ENCODE results near the gene SLC4A5.

SLC4A5 gene

DNA sequence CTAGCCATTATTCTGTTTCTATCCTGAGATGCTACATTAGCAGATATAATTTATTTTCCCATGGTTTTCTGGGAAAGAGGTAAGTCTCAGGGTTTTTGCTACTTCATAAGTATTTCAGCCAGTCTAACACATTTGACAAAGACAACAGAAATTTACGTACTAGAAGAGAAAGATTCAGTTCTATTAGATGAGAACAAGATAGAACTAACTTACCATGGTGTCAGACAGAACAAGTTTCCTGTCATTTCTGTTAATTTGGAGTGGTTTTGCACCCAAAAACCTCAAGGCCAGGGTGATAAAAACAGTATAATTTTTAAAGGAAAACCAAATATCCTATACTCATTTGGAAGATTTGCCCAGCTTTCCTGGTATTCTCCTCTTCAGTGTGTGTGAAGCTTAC, 15.6 kb downstream of the SLC4A5 start:
- no peak overlapping the region for H3K4me3 ChIP-seq (ENCODE audit: low read length)
- no peaks in the 10 kb centered on the region for H3K27me3 ChIP-seq (ENCODE audit: control insufficient read depth, insufficient read depth, low read length)
- peaks cover 2% of the 10 kb centered on the region for H3K36me3 ChIP-seq (ENCODE audit: control insufficient read depth, insufficient read depth, low read length)
- no peak overlapping the region for H3K27ac ChIP-seq (ENCODE audit: low read depth, low read length)
- no peaks in the 10 kb centered on the region for H3K4me1 ChIP-seq (ENCODE audit: control insufficient read depth, insufficient read depth, low read length)
- no peak overlapping the region for H3K9ac ChIP-seq (ENCODE audit: low read length)

DNA sequence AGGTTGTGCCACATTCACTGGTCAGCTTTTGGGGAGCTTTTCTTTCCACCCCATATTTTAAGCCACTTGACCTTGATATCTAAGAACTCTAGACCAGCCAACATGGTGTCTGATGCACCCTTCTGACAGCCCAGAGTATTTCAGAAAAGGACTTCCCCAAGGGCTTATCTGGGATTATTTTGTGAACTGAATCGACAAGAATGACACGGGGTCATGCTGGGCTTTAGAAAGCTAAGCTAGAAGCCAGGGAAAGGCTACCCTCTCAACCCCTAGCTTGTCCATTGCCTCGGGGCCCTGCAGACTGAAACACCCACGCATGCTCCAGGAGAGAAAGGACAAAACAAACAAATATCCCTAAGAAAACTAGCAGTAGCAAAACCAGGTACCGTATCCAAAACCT, 16.0 kb downstream of the SLC4A5 start:
- H3K9ac ChIP-seq (ENCODE audit: low read length) = no peak overlapping the region
- no peaks in the 10 kb centered on the region for H3K27me3 ChIP-seq (ENCODE audit: control insufficient read depth, insufficient read depth, low read length)
- no peaks in the 10 kb centered on the region for H3K4me1 ChIP-seq (ENCODE audit: control insufficient read depth, insufficient read depth, low read length)
- peaks cover 2% of the 10 kb centered on the region for H3K36me3 ChIP-seq (ENCODE audit: control insufficient read depth, insufficient read depth, low read length)
- H3K4me3 ChIP-seq (ENCODE audit: low read length) = no peak overlapping the region
- no peak overlapping the region for H3K27ac ChIP-seq (ENCODE audit: low read depth, low read length)

DNA sequence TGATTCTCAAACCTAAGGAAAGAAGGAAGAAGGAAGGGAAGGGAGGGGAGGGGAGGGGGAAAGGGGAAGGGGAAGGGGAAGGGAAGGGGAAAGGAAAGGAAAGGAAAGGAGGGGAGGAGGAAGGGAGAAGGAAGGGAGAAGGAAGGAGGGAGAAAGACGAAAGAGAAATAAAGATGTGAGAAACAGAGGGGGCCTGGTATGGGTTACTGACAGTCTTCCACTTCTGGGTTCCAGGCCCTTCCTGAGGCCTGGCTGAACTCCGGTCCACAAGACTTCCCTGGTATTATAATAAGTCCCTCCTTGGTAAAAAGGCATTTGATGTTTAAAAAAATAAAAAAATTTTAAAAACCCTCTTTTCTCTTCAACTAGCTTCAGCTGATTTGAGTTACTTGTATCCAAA, 17.4 kb downstream of the SLC4A5 start:
- no peak overlapping the region for H3K9ac ChIP-seq (ENCODE audit: low read length)
- no peak overlapping the region for H3K4me3 ChIP-seq (ENCODE audit: low read length)
- H3K4me1 ChIP-seq (ENCODE audit: control insufficient read depth, insufficient read depth, low read length) = no peaks in the 10 kb centered on the region
- H3K27me3 ChIP-seq (ENCODE audit: control insufficient read depth, insufficient read depth, low read length) = no peaks in the 10 kb centered on the region
- no peaks in the 10 kb centered on the region for H3K36me3 ChIP-seq (ENCODE audit: control insufficient read depth, insufficient read depth, low read length)
- no peak overlapping the region for H3K27ac ChIP-seq (ENCODE audit: low read depth, low read length)

DNA sequence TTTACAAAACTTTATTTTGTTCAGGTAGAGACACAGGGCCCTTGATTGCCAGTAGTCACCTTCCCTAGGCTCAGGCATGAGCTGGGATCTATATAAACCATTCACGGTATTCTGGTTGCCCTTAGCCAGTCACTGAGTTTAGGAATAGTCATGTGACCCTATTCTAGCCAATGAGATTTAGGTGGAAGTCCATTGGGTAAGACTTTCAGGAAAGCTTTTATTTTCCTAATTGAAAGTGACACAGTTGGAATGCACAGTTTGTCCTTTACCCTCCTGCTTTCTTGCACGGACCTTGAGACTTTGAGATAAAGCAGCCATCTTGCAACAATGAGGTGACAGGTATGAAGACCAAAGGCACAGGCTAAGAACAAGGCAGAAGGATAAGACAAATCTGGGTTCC, 21.5 kb downstream of the SLC4A5 start:
- Histone ChIP-seq H3K27me3 (ENCODE audit: control insufficient read depth, insufficient read depth, low read length) (no peaks in the 10 kb centered on the region), H3K4me3 (ENCODE audit: low read length) (no peak overlapping the region), H3K36me3 (ENCODE audit: control insufficient read depth, insufficient read depth, low read length) (no peaks in the 10 kb centered on the region), H3K27ac (ENCODE audit: low read depth, low read length) (no peak overlapping the region), H3K9ac (ENCODE audit: low read length) (no peak overlapping the region), H3K4me1 (ENCODE audit: control insufficient read depth, insufficient read depth, low read length) (no peaks in the 10 kb centered on the region)

DNA sequence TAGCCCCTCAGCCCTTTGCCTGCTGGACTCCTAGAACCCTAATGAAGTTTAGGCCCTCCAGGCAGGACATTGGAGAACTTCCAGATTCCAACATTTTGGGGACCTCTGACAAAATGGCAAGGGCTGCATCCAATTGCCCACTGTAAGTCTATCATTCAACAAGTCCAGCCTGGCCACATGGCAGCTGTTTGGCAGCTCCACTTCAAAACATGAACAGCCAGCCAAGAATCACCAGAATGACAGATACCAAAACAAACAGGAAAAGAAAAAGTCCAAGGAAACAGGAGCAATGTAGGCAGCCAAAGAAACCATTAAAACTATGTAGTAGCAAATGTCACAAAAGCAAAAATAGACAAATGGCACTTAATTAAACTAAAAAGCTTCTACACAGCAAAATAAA, 25.5 kb downstream of the SLC4A5 start:
- H3K27me3 ChIP-seq (ENCODE audit: control insufficient read depth, insufficient read depth, low read length) = no peaks in the 10 kb centered on the region
- no peaks in the 10 kb centered on the region for H3K36me3 ChIP-seq (ENCODE audit: control insufficient read depth, insufficient read depth, low read length)
- no peak overlapping the region for H3K4me3 ChIP-seq (ENCODE audit: low read length)
- no peak overlapping the region for H3K9ac ChIP-seq (ENCODE audit: low read length)
- H3K4me1 ChIP-seq (ENCODE audit: control insufficient read depth, insufficient read depth, low read length) = no peaks in the 10 kb centered on the region
- no peak overlapping the region for H3K27ac ChIP-seq (ENCODE audit: low read depth, low read length)

DNA sequence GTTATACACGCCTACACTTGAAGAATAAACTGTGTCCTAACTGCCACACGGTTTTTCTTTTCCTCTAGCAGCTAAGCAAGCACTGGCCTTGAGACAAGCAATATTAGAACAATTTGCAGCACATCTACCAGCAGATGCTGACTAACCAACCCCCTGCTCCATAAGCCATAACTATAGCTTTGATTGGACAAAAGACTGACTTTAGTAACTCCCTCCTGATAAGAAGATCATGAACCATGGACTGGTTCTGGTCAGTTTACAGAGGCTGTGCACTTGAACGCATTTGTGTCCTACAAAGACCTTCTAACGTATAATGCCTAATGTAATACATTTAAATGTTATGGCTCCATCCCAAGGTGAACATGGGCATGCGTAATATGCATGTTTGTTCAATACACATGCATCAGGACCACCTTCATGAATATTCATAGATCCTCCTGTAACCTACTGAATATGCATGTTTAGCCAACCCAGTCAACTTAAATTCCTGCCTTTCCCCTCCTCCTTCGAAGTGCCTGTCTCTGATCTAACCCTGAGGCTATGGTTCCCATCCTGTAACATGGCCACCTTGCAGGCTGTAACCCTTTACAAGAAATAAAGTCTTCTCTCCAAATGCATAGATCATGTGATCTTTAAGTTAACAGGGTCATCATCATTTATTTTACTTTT, 26.5 kb downstream of the SLC4A5 start:
- Histone ChIP-seq H3K4me3 (ENCODE audit: low read length) (no peak overlapping the region), H3K27me3 (ENCODE audit: control insufficient read depth, insufficient read depth, low read length) (no peaks in the 10 kb centered on the region), H3K4me1 (ENCODE audit: control insufficient read depth, insufficient read depth, low read length) (no peaks in the 10 kb centered on the region), H3K9ac (ENCODE audit: low read length) (no peak overlapping the region), H3K36me3 (ENCODE audit: control insufficient read depth, insufficient read depth, low read length) (no peaks in the 10 kb centered on the region), H3K27ac (ENCODE audit: low read depth, low read length) (no peak overlapping the region)

DNA sequence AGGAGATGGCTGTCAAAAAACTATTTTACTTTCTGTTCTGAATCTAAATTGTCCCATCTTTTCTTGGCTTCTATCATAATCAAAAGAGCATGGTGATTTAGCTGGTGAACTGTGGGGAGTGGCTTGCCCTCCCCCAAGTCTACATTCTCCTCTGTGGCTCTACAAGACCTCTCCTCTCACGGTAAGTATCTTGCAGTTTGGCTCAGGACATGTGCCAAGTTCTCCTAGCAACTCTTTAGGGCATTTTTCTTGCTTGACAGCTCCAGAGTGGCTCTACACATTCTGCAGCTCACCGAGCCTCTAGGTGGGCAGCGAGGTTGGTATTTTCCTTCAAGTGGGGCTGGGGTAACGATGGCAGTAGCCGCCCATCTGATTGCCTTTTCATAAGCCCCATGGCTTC, 29.1 kb downstream of the SLC4A5 start:
- Histone ChIP-seq H3K27ac (ENCODE audit: low read depth, low read length) (no peak overlapping the region), H3K4me1 (ENCODE audit: control insufficient read depth, insufficient read depth, low read length) (no peaks in the 10 kb centered on the region), H3K9ac (ENCODE audit: low read length) (no peak overlapping the region), H3K36me3 (ENCODE audit: control insufficient read depth, insufficient read depth, low read length) (no peaks in the 10 kb centered on the region), H3K4me3 (ENCODE audit: low read length) (no peak overlapping the region), H3K27me3 (ENCODE audit: control insufficient read depth, insufficient read depth, low read length) (no peaks in the 10 kb centered on the region)

DNA sequence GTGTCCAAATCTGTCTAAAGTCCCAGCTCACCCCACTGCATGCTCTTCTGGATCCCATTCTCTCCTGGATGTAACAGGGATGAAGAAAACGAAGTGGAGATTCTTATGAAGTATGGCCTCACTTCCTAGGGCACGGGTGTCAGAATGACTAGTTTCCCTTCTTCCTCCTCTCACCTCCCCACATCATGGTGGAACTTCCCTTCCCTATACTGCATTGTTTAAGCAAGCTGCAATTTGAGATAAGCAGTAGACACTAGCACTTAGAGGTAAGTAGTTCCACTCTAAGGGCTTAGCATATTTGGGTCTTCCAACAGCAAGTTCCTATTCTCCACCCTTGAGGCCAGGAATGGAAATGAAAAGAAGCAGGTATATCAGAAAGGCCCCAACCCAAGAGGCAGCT, 29.7 kb downstream of the SLC4A5 start:
- no peaks in the 10 kb centered on the region for H3K27me3 ChIP-seq (ENCODE audit: control insufficient read depth, insufficient read depth, low read length)
- H3K36me3 ChIP-seq (ENCODE audit: control insufficient read depth, insufficient read depth, low read length) = no peaks in the 10 kb centered on the region
- no peak overlapping the region for H3K9ac ChIP-seq (ENCODE audit: low read length)
- H3K4me3 ChIP-seq (ENCODE audit: low read length) = no peak overlapping the region
- no peak overlapping the region for H3K27ac ChIP-seq (ENCODE audit: low read depth, low read length)
- no peaks in the 10 kb centered on the region for H3K4me1 ChIP-seq (ENCODE audit: control insufficient read depth, insufficient read depth, low read length)

DNA sequence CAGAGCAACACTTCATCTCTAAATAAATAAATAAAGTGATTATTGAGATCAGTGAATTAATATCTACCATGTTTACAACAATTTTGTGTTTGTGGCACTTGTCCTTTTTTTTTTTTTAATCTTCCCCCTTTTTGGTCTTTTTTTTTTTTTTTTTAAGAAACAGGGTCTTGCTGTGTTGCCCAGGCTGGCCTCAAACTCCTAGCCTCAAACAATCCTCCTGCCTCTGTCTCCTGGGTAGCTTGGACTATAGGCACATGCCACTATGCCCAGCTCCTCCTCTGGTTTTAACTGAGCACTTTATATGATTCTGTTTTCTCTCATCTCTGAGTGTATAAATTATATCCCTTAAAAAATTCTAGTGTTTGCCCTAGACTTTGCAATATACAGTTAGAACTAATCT, 30.3 kb downstream of the SLC4A5 start:
- no peaks in the 10 kb centered on the region for H3K27me3 ChIP-seq (ENCODE audit: control insufficient read depth, insufficient read depth, low read length)
- H3K27ac ChIP-seq (ENCODE audit: low read depth, low read length) = no peak overlapping the region
- no peak overlapping the region for H3K4me3 ChIP-seq (ENCODE audit: low read length)
- no peaks in the 10 kb centered on the region for H3K4me1 ChIP-seq (ENCODE audit: control insufficient read depth, insufficient read depth, low read length)
- H3K9ac ChIP-seq (ENCODE audit: low read length) = no peak overlapping the region
- no peaks in the 10 kb centered on the region for H3K36me3 ChIP-seq (ENCODE audit: control insufficient read depth, insufficient read depth, low read length)

DNA sequence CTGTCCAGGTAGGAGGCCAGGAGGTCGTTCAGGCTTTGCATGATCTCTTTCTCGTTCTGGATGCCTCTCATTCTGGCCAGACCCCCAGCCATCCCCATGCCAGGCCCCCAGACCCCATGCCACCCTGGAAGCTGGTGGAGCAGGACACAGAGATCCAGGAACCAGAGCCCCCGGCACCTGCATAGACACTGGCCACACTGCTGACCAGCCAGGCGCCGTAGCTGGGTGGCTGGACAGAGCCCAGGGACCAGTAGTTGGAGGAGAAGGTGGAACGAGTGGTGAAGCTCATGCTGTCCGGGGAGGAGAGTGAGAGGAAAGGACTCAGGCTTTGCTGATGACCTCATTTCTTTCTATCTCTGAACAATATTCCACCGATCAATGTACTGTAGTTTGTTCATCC, 35.5 kb downstream of the SLC4A5 start:
- no peaks in the 10 kb centered on the region for H3K36me3 ChIP-seq (ENCODE audit: control insufficient read depth, insufficient read depth, low read length)

DNA sequence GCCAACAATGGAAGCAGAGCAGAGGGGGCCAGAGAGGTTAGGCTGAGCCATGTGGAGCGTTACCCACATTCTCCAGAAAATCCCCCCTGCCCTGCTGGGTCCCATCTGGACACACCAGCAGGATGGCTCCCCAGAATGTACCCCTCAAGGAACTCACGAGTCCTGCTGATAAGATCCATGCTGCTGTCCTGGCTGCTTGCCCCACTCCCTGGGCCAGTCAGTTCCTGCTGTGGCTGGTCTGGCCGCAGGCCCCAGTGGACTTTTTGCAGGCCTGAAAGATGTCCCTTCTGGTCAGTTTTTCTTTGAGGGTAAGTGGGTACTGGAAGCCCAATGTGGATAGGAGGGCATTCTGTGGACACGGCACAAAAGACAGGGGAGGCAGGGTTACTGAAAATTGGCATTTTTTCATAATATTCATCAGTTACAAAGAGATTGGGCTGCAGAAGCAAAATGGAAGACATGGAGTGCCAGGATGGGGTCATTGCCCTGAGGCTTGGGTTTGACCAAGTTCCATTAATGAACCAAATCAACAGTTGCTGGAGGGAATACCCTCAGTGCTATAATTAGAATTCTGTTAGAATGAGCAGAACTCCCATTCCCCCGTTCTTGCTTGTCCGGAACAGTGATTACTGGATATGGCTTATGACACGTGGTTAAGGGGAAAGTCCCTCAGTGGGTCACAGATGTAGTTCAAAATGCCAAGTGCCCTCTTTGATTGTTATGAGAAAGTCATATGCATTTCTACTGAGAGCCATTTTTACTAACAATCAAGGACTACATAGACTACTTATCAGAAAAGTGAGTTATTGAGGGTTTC, 38.7 kb downstream of the SLC4A5 start:
- no peaks in the 10 kb centered on the region for H3K36me3 ChIP-seq (ENCODE audit: control insufficient read depth, insufficient read depth, low read length)
- H3K4me3 ChIP-seq (ENCODE audit: low read length) = no peak overlapping the region
- H3K27ac ChIP-seq (ENCODE audit: low read depth, low read length) = no peak overlapping the region
- H3K4me1 ChIP-seq (ENCODE audit: control insufficient read depth, insufficient read depth, low read length) = no peaks in the 10 kb centered on the region
- no peak overlapping the region for H3K9ac ChIP-seq (ENCODE audit: low read length)
- H3K27me3 ChIP-seq (ENCODE audit: control insufficient read depth, insufficient read depth, low read length) = no peaks in the 10 kb centered on the region

More for the DNA sequence above, 35.5 kb downstream of the SLC4A5 start:
- H3K27me3 ChIP-seq (ENCODE audit: control insufficient read depth, insufficient read depth, low read length) = no peaks in the 10 kb centered on the region
- no peak overlapping the region for H3K4me3 ChIP-seq (ENCODE audit: low read length)
- no peaks in the 10 kb centered on the region for H3K4me1 ChIP-seq (ENCODE audit: control insufficient read depth, insufficient read depth, low read length)
- no peak overlapping the region for H3K9ac ChIP-seq (ENCODE audit: low read length)
- no peak overlapping the region for H3K27ac ChIP-seq (ENCODE audit: low read depth, low read length)

DNA sequence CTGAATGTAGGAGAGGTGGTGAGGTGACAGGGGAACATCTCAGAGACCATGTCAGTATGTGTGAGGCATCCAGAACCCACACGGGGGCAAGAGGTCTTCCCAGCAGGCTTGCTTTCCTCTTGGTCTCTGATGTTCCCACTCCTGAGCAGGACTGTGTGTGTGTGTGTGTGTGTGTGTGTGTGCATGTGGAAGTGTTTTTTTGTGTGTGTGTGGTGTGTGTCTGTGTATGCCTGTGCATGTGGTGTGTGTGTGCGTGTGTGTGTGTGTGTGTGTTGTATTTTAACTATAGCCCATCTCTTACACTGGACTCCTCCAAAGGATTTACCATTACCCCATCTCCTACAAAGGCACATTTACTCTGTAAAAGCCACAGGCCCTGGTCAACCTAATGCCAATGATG, 40.4 kb downstream of the SLC4A5 start:
- H3K27me3 ChIP-seq (ENCODE audit: control insufficient read depth, insufficient read depth, low read length) = no peaks in the 10 kb centered on the region
- H3K27ac ChIP-seq (ENCODE audit: low read depth, low read length) = no peak overlapping the region

DNA sequence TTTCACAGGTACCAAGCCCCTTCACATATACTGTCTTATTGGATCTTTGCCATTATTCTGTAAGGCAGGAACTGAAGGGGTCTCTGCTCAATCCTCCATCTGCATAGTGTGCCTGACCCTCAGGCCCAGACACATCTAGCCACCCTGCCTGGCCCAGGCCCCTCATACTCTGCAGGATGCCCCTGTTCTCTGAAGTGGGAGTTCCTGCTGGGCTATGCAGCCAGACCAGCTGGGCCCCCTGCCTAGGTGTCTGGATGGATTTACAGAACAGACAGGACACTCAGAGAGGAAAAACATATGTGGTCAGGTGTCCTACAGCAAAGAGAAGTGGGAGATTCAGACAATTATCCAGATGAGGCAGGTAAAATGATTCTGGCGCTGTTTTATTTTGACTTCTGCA, 42.0 kb downstream of the SLC4A5 start:
- H3K36me3 ChIP-seq (ENCODE audit: control insufficient read depth, insufficient read depth, low read length) = no peaks in the 10 kb centered on the region
- no peak overlapping the region for H3K27ac ChIP-seq (ENCODE audit: low read depth, low read length)
- no peaks in the 10 kb centered on the region for H3K4me1 ChIP-seq (ENCODE audit: control insufficient read depth, insufficient read depth, low read length)
- no peak overlapping the region for H3K9ac ChIP-seq (ENCODE audit: low read length)
- H3K27me3 ChIP-seq (ENCODE audit: control insufficient read depth, insufficient read depth, low read length) = no peaks in the 10 kb centered on the region
- H3K4me3 ChIP-seq (ENCODE audit: low read length) = no peak overlapping the region

More for the DNA sequence above, 40.4 kb downstream of the SLC4A5 start:
- Histone ChIP-seq H3K4me1 (ENCODE audit: control insufficient read depth, insufficient read depth, low read length) (no peaks in the 10 kb centered on the region), H3K9ac (ENCODE audit: low read length) (no peak overlapping the region), H3K36me3 (ENCODE audit: control insufficient read depth, insufficient read depth, low read length) (no peaks in the 10 kb centered on the region), H3K4me3 (ENCODE audit: low read length) (no peak overlapping the region)

Measured in rectal smooth muscle tissue (tissue), 1 donor.